Gastroesophageal sphincter (tissue), 4 donors: ENCODE data around the gene ITGA11. TPM values are rescaled to one million over a fixed set of nuclear protein-coding genes. Genes with fewer than 3 reads are reported as not detected.
A peak's percentile ranks its signal among the peaks of the same experiment; 100 is the strongest.

Experiments used
- ATAC-seq: fragments of 150-250 bp; one replicate; pipeline ENCODE4 v1.9.1; 2016; ENCODE audit warnings: mild to moderate bottlenecking, moderate library complexity
- H3K27ac ChIP-seq, 4 donors: fragments of 200-600 bp; sonication (generic) in 3 of 4; 1 replicate in 3 of 4; 2 replicates in 1 of 4; pipeline ENCODE4 v1.5.1; 2016 to 2019
- H3K27me3 ChIP-seq: fragments of 200-600 bp; sonication (generic); one replicate; pipeline ENCODE4 v1.5.1; 2019
- H3K36me3 ChIP-seq, 2 donors: fragments of 200-600 bp; sonication (generic); one replicate each; pipeline ENCODE4 v1.5.1; 2019; ENCODE audit warnings: control low read depth in 1 of 2
- H3K4me1 ChIP-seq, 3 donors: fragments of 200-600 bp; sonication (generic); 1 replicate in 2 of 3; 2 replicates in 1 of 3; pipeline ENCODE4 v1.5.1; 2016 to 2019; ENCODE audit warnings: control low read depth in 2 of 3
- H3K4me3 ChIP-seq, 2 donors: fragments of 200-600 bp; sonication (generic); one replicate each; pipeline ENCODE4 v1.5.1; 2019; ENCODE audit warnings: mild to moderate bottlenecking in 1 of 2, moderate library complexity in 1 of 2
- H3K9me3 ChIP-seq, 3 donors: fragments of 200-600 bp; sonication (generic); one replicate each; pipeline ENCODE4 v1.5.1; 2017 to 2019; ENCODE audit warnings: control low read depth in 2 of 3
- EP300 ChIP-seq: sonication (generic); formaldehyde crosslinking; IDR thresholded peaks from one replicate; pipeline ENCODE4 v1.6.1; 2017; ENCODE audit warnings: antibody characterized with exemption, mild to moderate bottlenecking
- POLR2A ChIP-seq, 2 donors: fragments of 450-650 bp; IDR thresholded peaks; one replicate each; pipeline ENCODE4 v1.6.1; 2017; ENCODE audit warnings: antibody characterized with exemption in 2 of 2, mild to moderate bottlenecking in 2 of 2, moderate library complexity in 1 of 2
- POLR2AphosphoS5 ChIP-seq: sonication (generic); formaldehyde crosslinking; IDR thresholded peaks from one replicate; pipeline ENCODE4 v1.6.1; 2017; ENCODE audit warnings: antibody characterized with exemption
- WGBS, 2 donors: methylation state at CpG; one replicate each; pipeline ENCODE4 v1.1.5; 2018; ENCODE audit warnings: low coverage in 1 of 2; 5-methylcytosine and 5-hydroxymethylcytosine counted together
- total RNA-seq, 4 donors: library from RNA; depleted of rRNA; stranded (reverse); fragments of >200 nt; gene quantifications; one replicate each; pipeline ENCODE4 v1.1.0, GENCODE V29; 2016
- TF ChIP-seq, protein P1 (sequence below), 4 experiments: fragments of 200-600 bp in 2 of 4; fragments of 450-650 bp in 2 of 4; sonication (generic) in 1 of 4; IDR thresholded peaks; one replicate each; pipeline ENCODE4 v1.5.1; 2017 to 2019; ENCODE audit warnings: antibody characterized with exemption in 4 of 4, mild to moderate bottlenecking in 2 of 4, moderate library complexity in 2 of 4

ITGA11 gene
- total RNA-seq, 4 donors from 2014 or later, result 3.8 to 9.5 (median 6.7) TPM

DNA sequence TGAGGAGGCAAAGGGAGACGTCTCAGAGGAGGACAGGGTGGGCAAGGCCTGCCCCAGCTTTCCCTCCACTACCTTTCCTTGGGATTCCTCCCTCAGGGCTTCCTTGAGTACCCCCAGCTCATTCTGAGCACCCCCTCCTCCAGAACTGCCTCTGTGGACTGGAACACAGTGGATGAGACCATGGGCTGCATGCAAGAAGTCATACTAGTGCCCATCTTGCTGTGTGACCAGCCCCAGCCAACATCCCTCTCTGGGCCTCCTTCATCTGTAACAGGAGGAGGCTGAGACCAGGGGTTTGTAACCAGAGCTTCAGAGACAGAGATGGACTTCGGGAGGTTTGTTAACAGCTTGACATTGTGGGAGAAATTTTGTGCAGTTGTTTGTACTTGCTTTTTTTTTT, 128.8 kb downstream of the ITGA11 start:
- no peak for ATAC-seq
- H3K27ac ChIP-seq, result no peak overlapping the region
- no peaks in the 10 kb centered on the region for H3K9me3 ChIP-seq
- H3K27me3 ChIP-seq, result no peaks in the 10 kb centered on the region
- H3K36me3 ChIP-seq, result no peaks in the 10 kb centered on the region
- no peak overlapping the region for H3K4me3 ChIP-seq
- WGBS, 2 donors, result 56 to 100% methylated on average over 1 of the region's 2 CpGs
- TF ChIP-seq, protein P1, sequence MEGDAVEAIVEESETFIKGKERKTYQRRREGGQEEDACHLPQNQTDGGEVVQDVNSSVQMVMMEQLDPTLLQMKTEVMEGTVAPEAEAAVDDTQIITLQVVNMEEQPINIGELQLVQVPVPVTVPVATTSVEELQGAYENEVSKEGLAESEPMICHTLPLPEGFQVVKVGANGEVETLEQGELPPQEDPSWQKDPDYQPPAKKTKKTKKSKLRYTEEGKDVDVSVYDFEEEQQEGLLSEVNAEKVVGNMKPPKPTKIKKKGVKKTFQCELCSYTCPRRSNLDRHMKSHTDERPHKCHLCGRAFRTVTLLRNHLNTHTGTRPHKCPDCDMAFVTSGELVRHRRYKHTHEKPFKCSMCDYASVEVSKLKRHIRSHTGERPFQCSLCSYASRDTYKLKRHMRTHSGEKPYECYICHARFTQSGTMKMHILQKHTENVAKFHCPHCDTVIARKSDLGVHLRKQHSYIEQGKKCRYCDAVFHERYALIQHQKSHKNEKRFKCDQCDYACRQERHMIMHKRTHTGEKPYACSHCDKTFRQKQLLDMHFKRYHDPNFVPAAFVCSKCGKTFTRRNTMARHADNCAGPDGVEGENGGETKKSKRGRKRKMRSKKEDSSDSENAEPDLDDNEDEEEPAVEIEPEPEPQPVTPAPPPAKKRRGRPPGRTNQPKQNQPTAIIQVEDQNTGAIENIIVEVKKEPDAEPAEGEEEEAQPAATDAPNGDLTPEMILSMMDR (IDR thresholded peaks at IDR 0.05), result no peak
- TF ChIP-seq EP300 (no peak), POLR2AphosphoS5 (no peak), POLR2A (IDR thresholded peaks at IDR 0.05) (no peak)
- peaks cover 6 to 37% (median 11%) of the 10 kb centered on the region in 3 donors for H3K4me1 ChIP-seq

DNA sequence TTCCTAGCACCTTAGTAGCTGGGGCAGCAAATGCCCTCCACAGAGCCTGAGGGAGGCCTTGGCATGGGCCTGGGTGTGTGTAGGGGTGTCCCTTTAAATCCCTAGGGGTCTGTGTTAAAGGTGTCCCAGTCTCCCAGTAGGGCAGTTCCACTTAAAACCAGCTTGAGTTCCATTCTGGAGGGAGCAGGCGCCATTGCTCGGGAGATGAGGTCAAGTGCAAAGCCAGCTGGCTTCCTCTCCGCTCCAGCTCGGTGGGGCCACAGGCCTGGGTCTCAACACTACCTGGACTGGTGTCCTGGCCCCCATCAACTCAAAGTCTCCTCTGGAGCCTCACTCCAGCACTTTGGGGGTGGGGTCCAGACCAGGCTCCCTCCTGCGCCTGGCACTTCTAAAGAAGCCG, 129.2 kb downstream of the ITGA11 start:
- ATAC-seq, result no peak
- Histone ChIP-seq H3K27ac (no peak overlapping the region), H3K9me3 (no peaks in the 10 kb centered on the region), H3K4me1 (peaks cover 6 to 40% (median 11%) of the 10 kb centered on the region in 3 donors), H3K36me3 (peaks cover 0 to 3% of the 10 kb centered on the region in 2 donors), H3K4me3 (no peak overlapping the region), H3K27me3 (no peaks in the 10 kb centered on the region)
- TF ChIP-seq EP300 (no peak), POLR2A (IDR thresholded peaks at IDR 0.05) (no peak), POLR2AphosphoS5 (no peak)
- TF ChIP-seq, protein P1 (IDR thresholded peaks at IDR 0.05), result no peak
- WGBS, 2 donors, result no CpG with 5 or more reads among the region's 6 CpGs

DNA sequence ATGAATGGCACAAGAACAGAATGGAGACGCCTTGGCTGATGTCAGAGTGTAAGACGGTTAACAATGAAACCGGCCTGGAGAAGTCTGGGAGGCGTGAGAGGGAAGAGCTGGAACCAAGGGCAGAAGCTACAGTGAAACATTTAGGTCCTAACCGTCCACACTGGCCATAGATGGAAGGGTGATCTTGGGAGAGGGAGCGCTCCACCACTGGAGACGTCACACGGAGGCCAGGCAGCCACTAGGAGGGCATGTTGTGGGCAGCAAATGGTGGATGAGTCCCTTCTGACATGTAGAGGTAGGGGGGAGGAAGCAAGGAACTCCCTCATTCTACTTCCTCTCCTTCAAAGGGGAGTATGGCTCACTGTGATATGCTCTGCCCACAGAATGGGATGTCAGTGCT, 130.7 kb downstream of the ITGA11 start:
- Histone ChIP-seq H3K27me3 (no peaks in the 10 kb centered on the region), H3K36me3 (peaks cover 0 to 10% of the 10 kb centered on the region in 2 donors), H3K4me3 (no peak overlapping the region), H3K27ac (peak overlapping the region in 1 of 4 donors; percentile 2), H3K9me3 (no peaks in the 10 kb centered on the region), H3K4me1 (peaks cover 6 to 31% (median 9%) of the 10 kb centered on the region in 3 donors)
- TF ChIP-seq POLR2AphosphoS5 (no peak), EP300 (no peak), POLR2A (IDR thresholded peaks at IDR 0.05) (no peak)
- TF ChIP-seq, protein P1 (IDR thresholded peaks at IDR 0.05), result no peak
- ATAC-seq, result no peak
- WGBS, 2 donors, result 83 to 88% methylated on average over 5 to 6 of the region's 8 CpGs

DNA sequence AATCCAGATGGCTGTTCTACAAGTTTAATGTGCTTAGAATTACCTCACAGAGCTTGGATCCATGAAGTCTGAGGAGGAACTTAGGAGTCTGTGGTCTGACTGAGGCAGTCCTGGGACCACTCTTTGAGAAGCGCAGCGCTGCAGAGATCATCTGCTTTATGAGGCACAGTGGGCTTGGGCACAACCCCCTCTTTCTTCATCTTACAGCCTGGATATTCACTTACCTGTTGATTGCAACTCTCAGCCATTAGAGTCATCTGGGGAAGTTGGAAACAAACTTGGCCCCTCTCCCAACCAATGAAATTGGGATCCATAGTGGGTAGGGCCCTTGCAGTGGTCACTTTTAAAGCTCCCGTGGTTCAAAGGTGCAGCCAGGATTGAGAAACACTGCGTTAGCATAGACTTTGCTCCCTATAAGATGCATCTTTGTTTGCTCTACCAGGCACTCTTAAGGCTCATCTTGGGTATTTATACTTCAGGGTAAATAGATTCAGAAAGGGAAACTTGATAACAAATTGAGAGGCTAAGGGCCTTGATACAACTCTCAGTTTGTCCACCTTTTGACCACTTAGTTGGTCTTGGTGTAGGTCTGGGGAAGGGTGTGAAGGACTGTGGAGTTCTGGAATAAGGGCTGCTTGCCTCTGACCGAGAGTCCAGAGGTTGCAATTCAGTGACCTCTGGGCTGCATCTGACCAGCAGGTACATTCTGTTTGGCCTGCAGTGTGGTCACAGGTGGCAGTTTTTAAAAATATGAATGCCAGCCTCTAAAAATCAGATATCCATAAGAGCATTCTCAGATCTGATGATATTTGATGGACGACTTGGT, 131.6 kb downstream of the ITGA11 start:
- ATAC-seq, result no peak
- H3K27me3 ChIP-seq, result no peaks in the 10 kb centered on the region
- no peak for TF ChIP-seq EP300
- no peaks in the 10 kb centered on the region for H3K9me3 ChIP-seq
- H3K4me1 ChIP-seq, result peaks cover 8 to 36% (median 8%) of the 10 kb centered on the region in 3 donors
- 94 to 96% methylated on average over 6 of the region's 6 CpGs for WGBS, 2 donors
- peak overlapping the region in 3 of 4 donors; percentile 46 to 69 (median 47) for H3K27ac ChIP-seq
- peaks cover 0 to 10% of the 10 kb centered on the region in 2 donors for H3K36me3 ChIP-seq
- no peak overlapping the region for H3K4me3 ChIP-seq

DNA sequence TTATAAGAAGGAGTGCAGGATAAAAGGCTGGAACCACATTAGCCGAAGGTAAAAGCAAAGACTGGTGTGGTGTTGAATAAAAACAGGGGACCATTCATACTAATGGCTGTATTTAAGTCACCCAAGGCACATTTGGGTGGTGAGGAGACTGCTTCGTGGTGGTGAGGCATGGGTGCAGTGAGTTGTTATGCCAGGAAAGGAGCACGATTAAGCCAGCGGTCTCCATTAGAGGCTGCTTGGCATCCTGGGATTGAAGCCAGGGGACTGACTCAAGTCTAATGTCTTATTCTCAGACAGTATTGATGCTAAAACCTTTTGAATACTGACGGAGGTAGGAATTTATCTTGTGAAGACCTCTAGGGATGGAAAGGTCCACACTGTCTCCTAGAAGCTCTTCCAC, 132.5 kb downstream of the ITGA11 start:
- Histone ChIP-seq H3K36me3 (peaks cover 0 to 10% of the 10 kb centered on the region in 2 donors), H3K27ac (peak overlapping the region in 3 of 4 donors; percentile 46 to 69 (median 47)), H3K9me3 (no peaks in the 10 kb centered on the region), H3K27me3 (no peaks in the 10 kb centered on the region), H3K4me1 (peaks cover 11 to 45% (median 12%) of the 10 kb centered on the region in 3 donors), H3K4me3 (peak overlapping the region in 1 of 2 donors; percentile 32)
- TF ChIP-seq, protein P1 (IDR thresholded peaks at IDR 0.05), result no peak
- TF ChIP-seq POLR2AphosphoS5, result no peak
- TF ChIP-seq POLR2A (IDR thresholded peaks at IDR 0.05), result no peak
- TF ChIP-seq EP300, result no peak
- ATAC-seq, result no peak
- 46 to 48% methylated on average over 4 to 5 of the region's 5 CpGs for WGBS, 2 donors
